Hepatocyte (in vitro differentiated cells): Measurements from ENCODE around the gene ARHGEF1. TPM values are rescaled to one million over a fixed set of nuclear protein-coding genes. Genes with fewer than 3 reads are reported as not detected.
A peak's percentile ranks its signal among the peaks of the same experiment; 100 is the strongest.

Experiments used
- DNase-seq: peaks from one replicate; pipeline ENCODE4 v3.0.0-alpha.2; 2016; ENCODE audit warnings: low spot score
- H2AFZ ChIP-seq: fragments of 200-600 bp; sonication (generic); 2 replicates; pipeline ENCODE4 v1.6.0; 2016; ENCODE audit warnings: antibody characterized with exemption, mild to moderate bottlenecking
- H3K27ac ChIP-seq: fragments of 200-600 bp; sonication (generic); 2 replicates; pipeline ENCODE4 v1.5.1; 2016; ENCODE audit warnings: mild to moderate bottlenecking
- H3K27me3 ChIP-seq: fragments of 200-600 bp; sonication (generic); 2 replicates; pipeline ENCODE4 v1.6.1; 2016
- H3K36me3 ChIP-seq: fragments of 200-600 bp; sonication (generic); replicated peaks from 2 replicates; pipeline ENCODE4 v1.5.1; 2016; ENCODE audit warnings: low read depth; ENCODE audit not compliant: insufficient read depth
- H3K4me1 ChIP-seq: fragments of 200-600 bp; sonication (generic); 2 replicates; pipeline ENCODE4 v1.5.1; 2016; ENCODE audit warnings: mild to moderate bottlenecking, moderate library complexity; ENCODE audit not compliant: insufficient read depth
- H3K4me2 ChIP-seq: fragments of 200-600 bp; sonication (generic); 2 replicates; pipeline ENCODE4 v1.6.0; 2016
- H3K4me3 ChIP-seq: fragments of 200-600 bp; sonication (generic); 2 replicates; pipeline ENCODE4 v1.5.1; 2016; ENCODE audit warnings: mild to moderate bottlenecking
- H3K79me2 ChIP-seq: fragments of 200-600 bp; sonication (generic); 2 replicates; pipeline ENCODE4 v1.6.0; 2017; ENCODE audit warnings: mild to moderate bottlenecking
- H3K9me2 ChIP-seq: fragments of 200-600 bp; sonication (generic); replicated peaks from 2 replicates; pipeline ENCODE4 v1.6.0; 2017; ENCODE audit warnings: mild to moderate bottlenecking; ENCODE audit not compliant: insufficient read depth
- H3K9me3 ChIP-seq: fragments of 200-600 bp; sonication (generic); 2 replicates; pipeline ENCODE4 v1.5.1; 2016; ENCODE audit warnings: low read depth, mild to moderate bottlenecking
- H4K20me1 ChIP-seq: fragments of 200-600 bp; sonication (generic); 2 replicates; pipeline ENCODE4 v1.6.0; 2016; ENCODE audit warnings: mild to moderate bottlenecking; ENCODE audit not compliant: insufficient read depth, poor library complexity, severe bottlenecking
- CTCF ChIP-seq: fragments of 200-600 bp; sonication (generic); IDR thresholded peaks from 2 replicates; pipeline ENCODE4 v1.5.1; 2016; ENCODE audit warnings: antibody characterized with exemption, mild to moderate bottlenecking; ENCODE audit not compliant: poor library complexity
- EZH2 ChIP-seq: fragments of 200-600 bp; sonication (generic); IDR thresholded peaks from 2 replicates; pipeline ENCODE4 v1.6.1; 2016; ENCODE audit warnings: antibody characterized with exemption, mild to moderate bottlenecking, borderline replicate concordance
- EZH2phosphoT487 ChIP-seq: fragments of 200-600 bp; sonication (generic); IDR thresholded peaks from one replicate; pipeline ENCODE4 v1.6.1; 2018; ENCODE audit warnings: antibody characterized with exemption, mild to moderate bottlenecking, low read depth, moderate library complexity; ENCODE audit not compliant: unreplicated experiment, severe bottlenecking
- WGBS: methylation state at CpG from one replicate; pipeline ENCODE4 v1.1.6; 2016; ENCODE audit warnings: low lambda C conversion rate; ENCODE audit errors: missing lambda C conversion rate; 5-methylcytosine and 5-hydroxymethylcytosine counted together
- polyA plus RNA-seq: library from polyadenylated mRNA; unstranded; fragments of >200 nt; fragmentation: Nextera tagmentation; extraction: Ambion mirVana; gene quantifications from 2 replicates; pipeline ENCODE4 v1.2.1, GENCODE V29; 2016
- total RNA-seq: library from RNA; depleted of rRNA; stranded (reverse); fragments of >200 nt; gene quantifications from 2 replicates; pipeline ENCODE4 v1.2.3, GENCODE V29; 2014

Gene ARHGEF1
- total and polyA plus RNA-seq, 2 experiments from 2014 or later, result 29.7 to 67.8 TPM

GRCh38 chr19:41861846-41862245 is 21.1 kb upstream of the ARHGEF1 start:
- Histone ChIP-seq H3K27me3 (no peaks in the 10 kb centered on the region), H3K27ac (no peak overlapping the region), H3K4me1 (peaks cover 14% of the 10 kb centered on the region), H4K20me1 (peaks cover 54% of the 10 kb centered on the region), H3K9me2 (no peaks in the 10 kb centered on the region), H3K9me3 (no peaks in the 10 kb centered on the region), H3K79me2 (peaks cover 61% of the 10 kb centered on the region), H3K4me2 (peak overlapping the region; percentile 97), H3K36me3 (no peaks in the 10 kb centered on the region), H2AFZ (no peak overlapping the region), H3K4me3 (no peak overlapping the region)
- DNase-seq, result no peak
- 92% methylated on average over 9 of the region's 9 CpGs for WGBS
- TF ChIP-seq EZH2phosphoT487, result no peak
- no peak for TF ChIP-seq CTCF
- TF ChIP-seq EZH2, result no peak

GRCh38 chr19:41862445-41862986 is 20.5 kb upstream of the ARHGEF1 start:
- Histone ChIP-seq H3K36me3 (no peaks in the 10 kb centered on the region), H3K27me3 (no peaks in the 10 kb centered on the region), H3K79me2 (peaks cover 68% of the 10 kb centered on the region), H3K27ac (no peak overlapping the region), H3K9me2 (no peaks in the 10 kb centered on the region), H3K9me3 (no peaks in the 10 kb centered on the region), H3K4me2 (peak overlapping the region; percentile 97), H2AFZ (no peak overlapping the region), H4K20me1 (peaks cover 61% of the 10 kb centered on the region), H3K4me3 (no peak overlapping the region), H3K4me1 (peaks cover 14% of the 10 kb centered on the region)
- 89% methylated on average over 2 of the region's 2 CpGs for WGBS
- no peak for DNase-seq
- TF ChIP-seq CTCF, result no peak
- no peak for TF ChIP-seq EZH2
- no peak for TF ChIP-seq EZH2phosphoT487

- H3K27me3 ChIP-seq, result no peaks in the 10 kb centered on the region
- H3K36me3 ChIP-seq, result no peaks in the 10 kb centered on the region
- H3K79me2 ChIP-seq, result peaks cover 75% of the 10 kb centered on the region
- H3K4me2 ChIP-seq, result peak overlapping the region; percentile 11
- H3K9me2 ChIP-seq, result no peaks in the 10 kb centered on the region
- WGBS, result 89% methylated on average over 11 of the region's 11 CpGs
- H3K9me3 ChIP-seq, result no peaks in the 10 kb centered on the region
- DNase-seq, result no peak
- H4K20me1 ChIP-seq, result peaks cover 69% of the 10 kb centered on the region
- no peak for TF ChIP-seq EZH2phosphoT487
- no peak for TF ChIP-seq CTCF
- TF ChIP-seq EZH2, result no peak
- no peak overlapping the region for H2AFZ ChIP-seq
- no peak overlapping the region for H3K27ac ChIP-seq
- no peak overlapping the region for H3K4me3 ChIP-seq
- H3K4me1 ChIP-seq, result peaks cover 14% of the 10 kb centered on the region
Measured at GRCh38 chr19:41863209-41863931, 19.6 kb upstream of the ARHGEF1 start.
